Measurements from ENCODE around the gene ZNF658.
"Not testable (repeated sequence)": the region's sequence is repeated elsewhere in the genome, so short reads cannot be mapped to it uniquely, and the experiment has no call there.

DNA sequence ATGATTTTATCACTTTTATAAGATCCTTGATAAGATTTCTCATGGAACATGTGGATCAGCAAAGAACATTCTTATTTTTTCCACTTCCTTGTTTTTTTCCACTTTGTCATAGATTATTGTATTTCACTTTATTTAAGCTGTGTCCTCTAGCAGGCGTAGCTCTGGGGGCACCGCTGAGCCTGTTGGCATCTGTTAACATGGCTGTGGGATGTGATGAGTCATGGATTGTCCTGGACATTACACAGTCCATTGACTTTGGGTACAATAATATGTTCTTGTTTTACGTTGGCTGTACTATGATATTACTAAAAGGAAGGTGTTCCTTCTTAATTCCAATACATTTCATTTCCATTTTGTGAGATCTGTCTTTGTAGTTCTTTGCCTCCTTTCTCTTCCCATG lies 31.9 kb upstream of the ZNF658 start:
- not testable (repeated sequence) for TF ChIP-seq CHD4 (IDR thresholded peaks at IDR 0.05; ENCODE audit: borderline replicate concordance); MAFK (IDR thresholded peaks at IDR 0.05; ENCODE audit: partially characterized antibody); TP53 (CRISPR knock-in tag; IDR thresholded peaks at IDR 0.05); CBX8 (IDR thresholded peaks at IDR 0.05); SMC3 (IDR thresholded peaks at IDR 0.05)
- TF ChIP-seq, protein P1, sequence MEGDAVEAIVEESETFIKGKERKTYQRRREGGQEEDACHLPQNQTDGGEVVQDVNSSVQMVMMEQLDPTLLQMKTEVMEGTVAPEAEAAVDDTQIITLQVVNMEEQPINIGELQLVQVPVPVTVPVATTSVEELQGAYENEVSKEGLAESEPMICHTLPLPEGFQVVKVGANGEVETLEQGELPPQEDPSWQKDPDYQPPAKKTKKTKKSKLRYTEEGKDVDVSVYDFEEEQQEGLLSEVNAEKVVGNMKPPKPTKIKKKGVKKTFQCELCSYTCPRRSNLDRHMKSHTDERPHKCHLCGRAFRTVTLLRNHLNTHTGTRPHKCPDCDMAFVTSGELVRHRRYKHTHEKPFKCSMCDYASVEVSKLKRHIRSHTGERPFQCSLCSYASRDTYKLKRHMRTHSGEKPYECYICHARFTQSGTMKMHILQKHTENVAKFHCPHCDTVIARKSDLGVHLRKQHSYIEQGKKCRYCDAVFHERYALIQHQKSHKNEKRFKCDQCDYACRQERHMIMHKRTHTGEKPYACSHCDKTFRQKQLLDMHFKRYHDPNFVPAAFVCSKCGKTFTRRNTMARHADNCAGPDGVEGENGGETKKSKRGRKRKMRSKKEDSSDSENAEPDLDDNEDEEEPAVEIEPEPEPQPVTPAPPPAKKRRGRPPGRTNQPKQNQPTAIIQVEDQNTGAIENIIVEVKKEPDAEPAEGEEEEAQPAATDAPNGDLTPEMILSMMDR (IDR thresholded peaks at IDR 0.05), result not testable (repeated sequence)
- TF ChIP-seq, protein P2, sequence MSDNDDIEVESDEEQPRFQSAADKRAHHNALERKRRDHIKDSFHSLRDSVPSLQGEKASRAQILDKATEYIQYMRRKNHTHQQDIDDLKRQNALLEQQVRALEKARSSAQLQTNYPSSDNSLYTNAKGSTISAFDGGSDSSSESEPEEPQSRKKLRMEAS (IDR thresholded peaks at IDR 0.05), result not testable (repeated sequence)
